ENCODE results near the gene EEF1G. TPM values are rescaled to one million over a fixed set of nuclear protein-coding genes. Genes with fewer than 3 reads are reported as not detected.

The EEF1G gene
- total and polyA plus RNA-seq, 2 of the 13 experiments (the other 11 are each of a cell fraction or from before 2014, with no cell fraction given), result 1,787 to 2,144 TPM

DNA sequence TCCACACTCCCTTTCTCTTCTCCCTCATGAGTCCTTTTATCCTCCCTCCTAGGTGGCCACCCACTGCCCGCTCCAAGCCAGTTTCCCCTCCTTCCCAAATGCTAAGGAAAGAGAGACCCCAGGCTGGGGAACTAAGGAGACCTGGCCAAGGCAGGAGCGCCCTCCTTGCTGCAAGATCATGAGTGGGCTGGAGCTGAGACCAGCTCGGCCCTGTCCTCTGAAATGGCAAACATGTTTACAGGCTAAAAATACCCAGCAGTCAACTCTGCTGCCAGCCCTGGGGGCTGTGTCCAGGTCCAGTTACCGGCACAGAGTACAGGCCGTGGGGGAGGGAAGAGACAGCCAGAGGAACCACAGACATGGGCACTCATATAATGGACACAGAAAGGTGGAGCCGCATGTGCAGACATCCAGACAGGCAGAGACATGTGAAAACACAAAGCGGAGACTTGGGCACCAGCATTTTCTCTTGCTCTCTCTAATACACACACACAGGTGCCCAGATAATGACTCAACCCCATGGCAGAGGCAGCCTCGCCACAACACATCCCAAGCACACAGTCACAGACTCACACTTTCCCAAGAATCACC, 25.9 kb downstream of the EEF1G start (continued):
- TF ChIP-seq RFX5 (IDR thresholded peaks at IDR 0.05; ENCODE audit: low read depth, low read length) (no peak), KDM3A (CRISPR knock-in tag; IDR thresholded peaks at IDR 0.05; ENCODE audit: low read depth) (0 out of 2 replicates have a peak, but pooled peaks have one; percentile 34), LCORL (IDR thresholded peaks at IDR 0.05) (no peak), LCORL (CRISPR knock-in tag; IDR thresholded peaks at IDR 0.05) (peak; percentile 89), YEATS4 (CRISPR knock-in tag; IDR thresholded peaks at IDR 0.05; ENCODE audit: borderline replicate concordance) (peak; percentile 51; the same call in 1 of the 2 replicates), RBM22 (optimal IDR thresholded peaks at IDR 0.05; ENCODE audit: low read length) (no peak), ZNF644 (CRISPR knock-in tag; IDR thresholded peaks at IDR 0.05; ENCODE audit: low read depth) (no peak), ZNF547 (CRISPR knock-in tag; IDR thresholded peaks at IDR 0.05) (no peak), ZNF766 (CRISPR knock-in tag; IDR thresholded peaks at IDR 0.05; ENCODE audit: borderline replicate concordance) (no peak), GZF1 (CRISPR knock-in tag; IDR thresholded peaks at IDR 0.05) (no peak), SMAD3 (CRISPR knock-in tag; IDR thresholded peaks at IDR 0.05) (0 out of 2 replicates have a peak, but pooled peaks have one; percentile 22), MEIS2 (CRISPR knock-in tag; IDR thresholded peaks at IDR 0.05) (no peak; the same call in 1 of the 2 replicates), GLI4 (CRISPR knock-in tag; IDR thresholded peaks at IDR 0.05; ENCODE audit: borderline replicate concordance) (no peak), ATF1 (CRISPR knock-in tag; IDR thresholded peaks at IDR 0.05) (no peak), ZNF451 (CRISPR knock-in tag; IDR thresholded peaks at IDR 0.05) (no peak), RAD21 (CRISPR knock-in tag; IDR thresholded peaks at IDR 0.05) (no peak)
- TF ChIP-seq, protein P1, sequence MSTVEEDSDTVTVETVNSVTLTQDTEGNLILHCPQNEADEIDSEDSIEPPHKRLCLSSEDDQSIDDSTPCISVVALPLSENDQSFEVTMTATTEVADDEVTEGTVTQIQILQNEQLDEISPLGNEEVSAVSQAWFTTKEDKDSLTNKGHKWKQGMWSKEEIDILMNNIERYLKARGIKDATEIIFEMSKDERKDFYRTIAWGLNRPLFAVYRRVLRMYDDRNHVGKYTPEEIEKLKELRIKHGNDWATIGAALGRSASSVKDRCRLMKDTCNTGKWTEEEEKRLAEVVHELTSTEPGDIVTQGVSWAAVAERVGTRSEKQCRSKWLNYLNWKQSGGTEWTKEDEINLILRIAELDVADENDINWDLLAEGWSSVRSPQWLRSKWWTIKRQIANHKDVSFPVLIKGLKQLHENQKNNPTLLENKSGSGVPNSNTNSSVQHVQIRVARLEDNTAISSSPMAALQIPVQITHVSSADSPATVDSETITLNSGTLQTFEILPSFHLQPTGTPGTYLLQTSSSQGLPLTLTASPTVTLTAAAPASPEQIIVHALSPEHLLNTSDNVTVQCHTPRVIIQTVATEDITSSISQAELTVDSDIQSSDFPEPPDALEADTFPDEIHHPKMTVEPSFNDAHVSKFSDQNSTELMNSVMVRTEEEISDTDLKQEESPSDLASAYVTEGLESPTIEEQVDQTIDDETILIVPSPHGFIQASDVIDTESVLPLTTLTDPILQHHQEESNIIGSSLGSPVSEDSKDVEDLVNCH (CRISPR knock-in tag; IDR thresholded peaks at IDR 0.05), result no peak
- TF ChIP-seq, protein P2, sequence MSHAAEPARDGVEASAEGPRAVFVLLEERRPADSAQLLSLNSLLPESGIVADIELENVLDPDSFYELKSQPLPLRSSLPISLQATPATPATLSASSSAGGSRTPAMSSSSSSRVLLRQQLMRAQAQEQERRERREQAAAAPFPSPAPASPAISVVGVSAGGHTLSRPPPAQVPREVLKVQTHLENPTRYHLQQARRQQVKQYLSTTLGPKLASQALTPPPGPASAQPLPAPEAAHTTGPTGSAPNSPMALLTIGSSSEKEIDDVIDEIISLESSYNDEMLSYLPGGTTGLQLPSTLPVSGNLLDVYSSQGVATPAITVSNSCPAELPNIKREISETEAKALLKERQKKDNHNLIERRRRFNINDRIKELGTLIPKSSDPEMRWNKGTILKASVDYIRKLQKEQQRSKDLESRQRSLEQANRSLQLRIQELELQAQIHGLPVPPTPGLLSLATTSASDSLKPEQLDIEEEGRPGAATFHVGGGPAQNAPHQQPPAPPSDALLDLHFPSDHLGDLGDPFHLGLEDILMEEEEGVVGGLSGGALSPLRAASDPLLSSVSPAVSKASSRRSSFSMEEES (CRISPR knock-in tag; IDR thresholded peaks at IDR 0.05), result 0 out of 2 replicates have a peak, but pooled peaks have one; percentile 32
- TF ChIP-seq, protein P3, sequence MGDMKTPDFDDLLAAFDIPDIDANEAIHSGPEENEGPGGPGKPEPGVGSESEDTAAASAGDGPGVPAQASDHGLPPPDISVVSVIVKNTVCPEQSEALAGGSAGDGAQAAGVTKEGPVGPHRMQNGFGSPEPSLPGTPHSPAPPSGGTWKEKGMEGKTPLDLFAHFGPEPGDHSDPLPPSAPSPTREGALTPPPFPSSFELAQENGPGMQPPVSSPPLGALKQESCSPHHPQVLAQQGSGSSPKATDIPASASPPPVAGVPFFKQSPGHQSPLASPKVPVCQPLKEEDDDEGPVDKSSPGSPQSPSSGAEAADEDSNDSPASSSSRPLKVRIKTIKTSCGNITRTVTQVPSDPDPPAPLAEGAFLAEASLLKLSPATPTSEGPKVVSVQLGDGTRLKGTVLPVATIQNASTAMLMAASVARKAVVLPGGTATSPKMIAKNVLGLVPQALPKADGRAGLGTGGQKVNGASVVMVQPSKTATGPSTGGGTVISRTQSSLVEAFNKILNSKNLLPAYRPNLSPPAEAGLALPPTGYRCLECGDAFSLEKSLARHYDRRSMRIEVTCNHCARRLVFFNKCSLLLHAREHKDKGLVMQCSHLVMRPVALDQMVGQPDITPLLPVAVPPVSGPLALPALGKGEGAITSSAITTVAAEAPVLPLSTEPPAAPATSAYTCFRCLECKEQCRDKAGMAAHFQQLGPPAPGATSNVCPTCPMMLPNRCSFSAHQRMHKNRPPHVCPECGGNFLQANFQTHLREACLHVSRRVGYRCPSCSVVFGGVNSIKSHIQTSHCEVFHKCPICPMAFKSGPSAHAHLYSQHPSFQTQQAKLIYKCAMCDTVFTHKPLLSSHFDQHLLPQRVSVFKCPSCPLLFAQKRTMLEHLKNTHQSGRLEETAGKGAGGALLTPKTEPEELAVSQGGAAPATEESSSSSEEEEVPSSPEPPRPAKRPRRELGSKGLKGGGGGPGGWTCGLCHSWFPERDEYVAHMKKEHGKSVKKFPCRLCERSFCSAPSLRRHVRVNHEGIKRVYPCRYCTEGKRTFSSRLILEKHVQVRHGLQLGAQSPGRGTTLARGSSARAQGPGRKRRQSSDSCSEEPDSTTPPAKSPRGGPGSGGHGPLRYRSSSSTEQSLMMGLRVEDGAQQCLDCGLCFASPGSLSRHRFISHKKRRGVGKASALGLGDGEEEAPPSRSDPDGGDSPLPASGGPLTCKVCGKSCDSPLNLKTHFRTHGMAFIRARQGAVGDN (CRISPR knock-in tag; IDR thresholded peaks at IDR 0.05), result peak; percentile 70

Data from HepG2 (cell line).